ENCODE results near the gene ZFHX3. TPM values are rescaled to one million over a fixed set of nuclear protein-coding genes. Genes with fewer than 3 reads are reported as not detected.

The ZFHX3 gene
- total RNA-seq, 8 experiments from 2014 or later, result 7.4 to 31.9 (median 21.7) TPM

GRCh38 chr16:73041676-73042075, 6.3 kb downstream of the ZFHX3 start:
- no peak overlapping the region for H3K4me3 ChIP-seq
- H3K4me1 ChIP-seq (replicated peaks in 1 of 2), result peaks cover 75 to 76% of the 10 kb centered on the region in 2 donors
- no peak overlapping the region for H3K27ac ChIP-seq
- 78 to 100% (median 94%) methylated on average over 1 to 4 of the region's 4 CpGs; no CpG with 5 or more reads in 1 of the 10 experiments for WGBS, 10 experiments
- in situ Hi-C loops (cut with MboI; ENCODE audit: low pct_unique_long_range_greater_than_20kb in 2 of 9, low sequenced_read_pairs in 9 of 9, unreplicated experiment in 9 of 9), result loop anchor here in 2 of 9 experiments (25.0 kb wide), 2 partner anchors 204 to 529 kb away; no protein-coding TSS in a partner anchor
- no peak for ATAC-seq (replicated peaks in 6 of 8)

GRCh38 chr16:73040735-73041402, 7.1 kb downstream of the ZFHX3 start:
- no peak for ATAC-seq (replicated peaks in 6 of 8)
- Histone ChIP-seq H3K27ac (no peak overlapping the region), H3K4me3 (no peak overlapping the region), H3K4me1 (replicated peaks in 1 of 2) (peaks cover 76 to 77% of the 10 kb centered on the region in 2 donors)
- WGBS, 10 experiments, result 40 to 100% (median 93%) methylated on average over 1 to 6 of the region's 6 CpGs; no CpG with 5 or more reads in 2 of the 10 experiments
- in situ Hi-C loops (cut with MboI; ENCODE audit: low pct_unique_long_range_greater_than_20kb in 2 of 9, low sequenced_read_pairs in 9 of 9, unreplicated experiment in 9 of 9), result loop anchor here in 2 of 9 experiments (25.0 kb wide), 2 partner anchors 204 to 529 kb away; no protein-coding TSS in a partner anchor

GRCh38 chr16:73040136-73040535, 7.8 kb downstream of the ZFHX3 start:
- peaks cover 78 to 80% of the 10 kb centered on the region in 2 donors for H3K4me1 ChIP-seq (replicated peaks in 1 of 2)
- no peak overlapping the region for H3K27ac ChIP-seq
- peak; percentile 38 to 90 (median 74) for ATAC-seq (replicated peaks in 6 of 8)
- 8 to 86% (median 33%) methylated on average over 1 to 3 of the region's 6 CpGs; no CpG with 5 or more reads in 4 of the 10 experiments for WGBS, 10 experiments
- H3K4me3 ChIP-seq, result no peak overlapping the region
- in situ Hi-C loops (cut with MboI; ENCODE audit: low pct_unique_long_range_greater_than_20kb in 2 of 9, low sequenced_read_pairs in 9 of 9, unreplicated experiment in 9 of 9), result loop anchor here in 2 of 9 experiments (25.0 kb wide), 2 partner anchors 203 to 528 kb away; no protein-coding TSS in a partner anchor

- H3K4me1 ChIP-seq (replicated peaks in 1 of 2), result peaks cover 80% of the 10 kb centered on the region in 2 donors
- no peak for ATAC-seq (replicated peaks in 6 of 8)
- H3K4me3 ChIP-seq, result no peak overlapping the region
- no peak overlapping the region for H3K27ac ChIP-seq
- in situ Hi-C loops (cut with MboI; ENCODE audit: low pct_unique_long_range_greater_than_20kb in 2 of 9, low sequenced_read_pairs in 9 of 9, unreplicated experiment in 9 of 9), result loop anchor here in 2 of 9 experiments (25.0 kb wide), 2 partner anchors 201 to 526 kb away; no protein-coding TSS in a partner anchor
- WGBS, 10 experiments, result 40 to 100% (median 62%) methylated on average over 2 to 9 of the region's 14 CpGs; no CpG with 5 or more reads in 1 of the 10 experiments
Measured at GRCh38 chr16:73037845-73038570, 9.9 kb downstream of the ZFHX3 start.

- in situ Hi-C loops (cut with MboI; ENCODE audit: low pct_unique_long_range_greater_than_20kb in 2 of 9, low sequenced_read_pairs in 9 of 9, unreplicated experiment in 9 of 9), result loop anchor here in 2 of 9 experiments (25.0 kb wide), 2 partner anchors 200 to 525 kb away; no protein-coding TSS in a partner anchor
- Histone ChIP-seq H3K4me3 (no peak overlapping the region), H3K4me1 (replicated peaks in 1 of 2) (peaks cover 80 to 82% of the 10 kb centered on the region in 2 donors), H3K27ac (no peak overlapping the region)
- ATAC-seq (replicated peaks in 6 of 8), result peak in 7 of 8 experiments; percentile 5 to 52 (median 29)
- 0 to 40% (median 20%) methylated on average over 1 to 3 of the region's 5 CpGs; no CpG with 5 or more reads in 1 of the 10 experiments for WGBS, 10 experiments
Measured at GRCh38 chr16:73037331-73037745, 10.6 kb downstream of the ZFHX3 start.

GRCh38 chr16:73036074-73036826, 11.7 kb downstream of the ZFHX3 start:
- 0 to 88% (median 4%) methylated on average over 1 to 6 of the region's 19 CpGs; no CpG with 5 or more reads in 4 of the 10 experiments for WGBS, 10 experiments
- Histone ChIP-seq H3K27ac (peak overlapping the region; percentile 4 to 42), H3K4me3 (peak overlapping the region in 2 of 5 donors; percentile 3 to 4), H3K4me1 (replicated peaks in 1 of 2) (peaks cover 86% of the 10 kb centered on the region in 2 donors)
- in situ Hi-C loops (cut with MboI; ENCODE audit: low pct_unique_long_range_greater_than_20kb in 2 of 9, low sequenced_read_pairs in 9 of 9, unreplicated experiment in 9 of 9), result loop anchor here in 2 of 9 experiments (25.0 kb wide), 2 partner anchors 199 to 524 kb away; no protein-coding TSS in a partner anchor
- ATAC-seq (replicated peaks in 6 of 8), result peak; percentile 16 to 76 (median 60)

GRCh38 chr16:73034374-73034773, 13.6 kb downstream of the ZFHX3 start:
- no peak for ATAC-seq (replicated peaks in 6 of 8)
- no peak overlapping the region for H3K4me3 ChIP-seq
- 0 to 100% (median 20%) methylated on average over 1 to 3 of the region's 4 CpGs; no CpG with 5 or more reads in 5 of the 10 experiments for WGBS, 10 experiments

GRCh38 chr16:73033271-73033998, 14.5 kb downstream of the ZFHX3 start:
- WGBS, 10 experiments, result 6 to 100% (median 52%) methylated on average over 1 to 9 of the region's 20 CpGs; no CpG with 5 or more reads in 4 of the 10 experiments
- Histone ChIP-seq H3K4me3 (no peak overlapping the region), H3K27ac (peak overlapping the region in 1 of 2 donors; percentile 81), H3K4me1 (replicated peaks in 1 of 2) (peaks cover 90 to 96% of the 10 kb centered on the region in 2 donors)
- ATAC-seq (replicated peaks in 6 of 8), result peak in 6 of 8 experiments; percentile 23 to 60 (median 36)
- in situ Hi-C loops (cut with MboI; ENCODE audit: low pct_unique_long_range_greater_than_20kb in 2 of 9, low sequenced_read_pairs in 9 of 9, unreplicated experiment in 9 of 9), result loop anchor here in 2 of 9 experiments (25.0 kb wide), 2 partner anchors 196 to 521 kb away; no protein-coding TSS in a partner anchor

More at GRCh38 chr16:73034374-73034773, 13.6 kb downstream of the ZFHX3 start:
- Histone ChIP-seq H3K4me1 (replicated peaks in 1 of 2) (peaks cover 90 to 93% of the 10 kb centered on the region in 2 donors), H3K27ac (peak overlapping the region in 1 of 2 donors; percentile 81)
- in situ Hi-C loops (cut with MboI; ENCODE audit: low pct_unique_long_range_greater_than_20kb in 2 of 9, low sequenced_read_pairs in 9 of 9, unreplicated experiment in 9 of 9), result loop anchor here in 2 of 9 experiments (25.0 kb wide), 2 partner anchors 197 to 522 kb away; no protein-coding TSS in a partner anchor

GRCh38 chr16:73032541-73033270, 15.2 kb downstream of the ZFHX3 start:
- 11 to 100% (median 58%) methylated on average over 1 to 5 of the region's 10 CpGs; no CpG with 5 or more reads in 2 of the 10 experiments for WGBS, 10 experiments
- in situ Hi-C loops (cut with MboI; ENCODE audit: low pct_unique_long_range_greater_than_20kb in 2 of 9, low sequenced_read_pairs in 9 of 9, unreplicated experiment in 9 of 9), result loop anchor here in 2 of 9 experiments (25.0 kb wide), 2 partner anchors 195 to 520 kb away; no protein-coding TSS in a partner anchor
- peak overlapping the region in 1 of 5 donors; percentile 10 for H3K4me3 ChIP-seq
- ATAC-seq (replicated peaks in 6 of 8), result peak in 2 of 8 experiments; percentile 0 to 2
- peaks cover 91 to 98% of the 10 kb centered on the region in 2 donors for H3K4me1 ChIP-seq (replicated peaks in 1 of 2)
- H3K27ac ChIP-seq, result peak overlapping the region in 1 of 2 donors; percentile 62

GRCh38 chr16:73031984-73032383, 15.9 kb downstream of the ZFHX3 start:
- peaks cover 90 to 98% of the 10 kb centered on the region in 2 donors for H3K4me1 ChIP-seq (replicated peaks in 1 of 2)
- H3K4me3 ChIP-seq, result no peak overlapping the region
- peak overlapping the region in 1 of 2 donors; percentile 62 for H3K27ac ChIP-seq
- 35 to 79% (median 68%) methylated on average over 3 to 9 of the region's 9 CpGs; no CpG with 5 or more reads in 4 of the 10 experiments for WGBS, 10 experiments
- in situ Hi-C loops (cut with MboI; ENCODE audit: low pct_unique_long_range_greater_than_20kb in 2 of 9, low sequenced_read_pairs in 9 of 9, unreplicated experiment in 9 of 9), result loop anchor here in 2 of 9 experiments (25.0 kb wide), 2 partner anchors 195 to 520 kb away; no protein-coding TSS in a partner anchor
- no peak for ATAC-seq (replicated peaks in 6 of 8)

All from motor neuron (in vitro differentiated cells).